HG02970 (cell line): ENCODE measurements around the gene TULP4.

Source experiments
- ATAC-seq: cut with Tn5 transposase; IDR thresholded peaks from one replicate; pipeline ENCODE4 v1.9.1; 2021; ENCODE audit warnings: mild to moderate bottlenecking, moderate library complexity, moderate number of reproducible peaks; ENCODE audit not compliant: unreplicated experiment, low FRiP score

The TULP4 gene

GRCh38 chr6:158312165-158312564 is at the start of gene TULP4:
TSS of gene TULP4 (plus strand) at chr6:158312465. CDS start at chr6:158314017, 1,552 bp downstream.
- ATAC-seq: no peak

- no peak for ATAC-seq
Observed at GRCh38 chr6:158262755-158263154, 49.5 kb upstream of the TULP4 start.

GRCh38 chr6:158264180-158264579 is 48.1 kb upstream of the TULP4 start:
- ATAC-seq: no peak

- ATAC-seq: no peak
Observed at GRCh38 chr6:158266131-158266530, 46.1 kb upstream of the TULP4 start.

- no peak for ATAC-seq
Observed at GRCh38 chr6:158268361-158269147, 43.7 kb upstream of the TULP4 start.

- ATAC-seq: no peak
Observed at GRCh38 chr6:158269657-158270056, 42.6 kb upstream of the TULP4 start.

GRCh38 chr6:158270389-158271127 is 41.7 kb upstream of the TULP4 start:
- ATAC-seq: no peak

GRCh38 chr6:158272324-158272723 is 39.9 kb upstream of the TULP4 start:
- no peak for ATAC-seq

GRCh38 chr6:158278004-158278403 is 34.3 kb upstream of the TULP4 start:
- no peak for ATAC-seq

GRCh38 chr6:158279615-158280014 is 32.6 kb upstream of the TULP4 start:
- ATAC-seq: no peak

- no peak for ATAC-seq
Observed at GRCh38 chr6:158283304-158283980, 28.8 kb upstream of the TULP4 start.

GRCh38 chr6:158284007-158284875 is 28.0 kb upstream of the TULP4 start:
- no peak for ATAC-seq

GRCh38 chr6:158284876-158285655 is 27.2 kb upstream of the TULP4 start:
- ATAC-seq: no peak

- no peak for ATAC-seq
Observed at GRCh38 chr6:158285656-158286021, 26.6 kb upstream of the TULP4 start.

GRCh38 chr6:158286413-158286812 is 25.9 kb upstream of the TULP4 start:
- no peak for ATAC-seq

GRCh38 chr6:158287047-158287446 is 25.2 kb upstream of the TULP4 start:
- ATAC-seq: no peak

GRCh38 chr6:158290040-158290439 is 22.2 kb upstream of the TULP4 start:
- ATAC-seq: no peak

- peak; percentile 66 for ATAC-seq
Observed at GRCh38 chr6:158290659-158291058, 21.6 kb upstream of the TULP4 start.

- no peak for ATAC-seq
Observed at GRCh38 chr6:158292016-158292415, 20.2 kb upstream of the TULP4 start.

- ATAC-seq: no peak
Observed at GRCh38 chr6:158293122-158293521, 19.1 kb upstream of the TULP4 start.
